DND-41 (cell line): Measurements from ENCODE around the gene C11orf16.

Experiments used
- EZH2 ChIP-seq: IDR thresholded peaks from 3 replicates; pipeline ENCODE4 v1.6.1; 2012; ENCODE audit warnings: borderline replicate concordance, low read depth, mild to moderate bottlenecking, moderate library complexity, low read length, inconsistent platforms; ENCODE audit not compliant: severe bottlenecking
- TF ChIP-seq, protein P1 (sequence below): IDR thresholded peaks from 2 replicates; pipeline ENCODE4 v1.5.1; 2012; ENCODE audit warnings: borderline replicate concordance, low read length, moderate library complexity, mild to moderate bottlenecking; ENCODE audit not compliant: poor library complexity, severe bottlenecking; ENCODE audit errors: extremely low read depth

DNA sequence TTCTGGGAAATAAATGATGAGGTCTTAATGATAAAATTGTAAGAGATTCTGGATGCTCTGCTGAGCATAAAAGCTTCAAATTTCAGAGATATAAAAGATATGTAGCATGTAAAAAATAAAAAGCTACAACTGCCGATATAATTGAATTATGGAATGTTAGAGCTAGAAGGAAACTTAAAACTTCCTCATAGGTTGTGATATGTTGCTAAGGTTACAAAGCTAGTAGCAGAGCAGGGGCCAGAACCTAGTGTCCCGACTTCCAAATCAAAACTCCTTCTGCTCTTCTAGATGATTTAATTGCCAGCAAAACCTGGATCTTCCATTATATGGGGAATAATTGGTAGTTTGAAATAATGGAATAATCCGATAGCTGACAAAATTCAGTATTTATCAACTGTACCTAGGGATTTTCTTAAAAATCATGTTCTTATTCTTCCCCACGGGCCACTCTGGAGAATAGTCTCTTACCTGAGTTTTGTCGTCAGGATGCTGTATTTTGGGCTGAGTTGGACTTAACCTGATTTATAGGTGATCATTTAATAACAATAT lies 9.8 kb upstream of the C11orf16 start, which contains the start of gene ASCL3:
- TF ChIP-seq, protein P1, sequence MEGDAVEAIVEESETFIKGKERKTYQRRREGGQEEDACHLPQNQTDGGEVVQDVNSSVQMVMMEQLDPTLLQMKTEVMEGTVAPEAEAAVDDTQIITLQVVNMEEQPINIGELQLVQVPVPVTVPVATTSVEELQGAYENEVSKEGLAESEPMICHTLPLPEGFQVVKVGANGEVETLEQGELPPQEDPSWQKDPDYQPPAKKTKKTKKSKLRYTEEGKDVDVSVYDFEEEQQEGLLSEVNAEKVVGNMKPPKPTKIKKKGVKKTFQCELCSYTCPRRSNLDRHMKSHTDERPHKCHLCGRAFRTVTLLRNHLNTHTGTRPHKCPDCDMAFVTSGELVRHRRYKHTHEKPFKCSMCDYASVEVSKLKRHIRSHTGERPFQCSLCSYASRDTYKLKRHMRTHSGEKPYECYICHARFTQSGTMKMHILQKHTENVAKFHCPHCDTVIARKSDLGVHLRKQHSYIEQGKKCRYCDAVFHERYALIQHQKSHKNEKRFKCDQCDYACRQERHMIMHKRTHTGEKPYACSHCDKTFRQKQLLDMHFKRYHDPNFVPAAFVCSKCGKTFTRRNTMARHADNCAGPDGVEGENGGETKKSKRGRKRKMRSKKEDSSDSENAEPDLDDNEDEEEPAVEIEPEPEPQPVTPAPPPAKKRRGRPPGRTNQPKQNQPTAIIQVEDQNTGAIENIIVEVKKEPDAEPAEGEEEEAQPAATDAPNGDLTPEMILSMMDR: no peak
- no peak for TF ChIP-seq EZH2
